GM12874 (cell line): ENCODE measurements around the gene TRAF7.

Source experiments
- CTCF ChIP-seq: IDR thresholded peaks from 2 replicates; pipeline ENCODE4 v1.5.1; 2011; ENCODE audit warnings: low read depth, mild to moderate bottlenecking, control low read depth, low read length, moderate library complexity; ENCODE audit not compliant: insufficient read depth

Gene TRAF7

GRCh38 chr16:2208308-2208707 is 52.7 kb downstream of the TRAF7 start:
- no peak for TF ChIP-seq CTCF

DNA sequence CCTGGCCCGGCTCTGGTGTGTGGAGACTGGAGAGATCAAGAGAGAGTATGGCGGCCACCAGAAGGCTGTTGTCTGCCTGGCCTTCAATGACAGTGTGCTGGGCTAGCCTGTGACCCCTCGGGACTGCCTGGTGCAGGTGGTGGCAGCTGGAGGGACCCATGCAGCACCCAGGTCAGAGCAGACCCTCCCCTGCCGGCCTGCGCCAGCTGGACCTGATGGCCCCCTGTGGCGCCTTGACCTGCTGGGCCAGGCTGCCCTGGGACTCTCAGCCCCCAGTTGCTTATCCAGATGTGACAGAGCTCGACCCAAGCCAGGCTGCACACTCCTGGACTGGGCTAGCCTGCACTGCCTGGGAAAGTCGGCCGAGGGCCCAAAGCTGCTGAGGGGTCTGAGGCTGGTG is 53.2 kb downstream of the TRAF7 start:
- no peak for TF ChIP-seq CTCF

DNA sequence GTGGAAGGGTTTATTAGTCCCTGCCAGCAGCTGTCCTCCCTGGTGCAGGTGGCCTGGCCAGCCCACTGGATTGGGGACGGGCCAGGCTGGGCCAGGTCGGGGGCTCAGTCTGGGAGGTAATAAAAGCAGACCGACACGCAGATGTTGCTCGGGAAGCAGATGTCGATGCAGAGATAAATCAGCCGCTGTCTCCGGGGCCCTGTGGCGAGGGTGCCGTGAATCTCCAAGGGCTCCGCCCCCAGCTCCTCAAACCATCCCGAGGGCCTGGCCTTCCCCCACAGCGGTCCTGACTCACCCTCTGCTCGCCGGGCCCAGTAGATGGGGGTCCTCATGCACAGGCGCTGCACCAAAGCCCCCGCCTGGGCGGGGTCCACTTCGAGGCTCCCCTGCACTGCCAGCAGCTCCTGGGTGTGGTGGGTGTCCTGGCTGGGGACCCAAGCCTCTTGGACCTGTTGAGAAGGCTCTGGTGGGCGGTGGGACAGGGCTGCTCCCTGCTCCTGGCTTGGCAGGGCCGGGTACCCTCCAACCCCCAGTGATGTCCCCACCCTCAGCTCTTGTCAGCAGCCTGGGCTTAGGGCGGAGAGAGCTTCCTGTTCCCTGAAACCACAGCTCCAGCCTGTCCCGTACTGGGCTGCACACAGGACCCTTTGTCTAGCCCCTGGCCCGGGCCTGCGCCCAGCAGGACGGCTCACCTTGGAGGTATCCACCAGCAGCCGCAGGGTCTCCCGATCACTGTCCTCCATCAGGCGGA is 53.9 kb downstream of the TRAF7 start:
- no peak for TF ChIP-seq CTCF

GRCh38 chr16:2210009-2210332 is 54.4 kb downstream of the TRAF7 start:
- no peak for TF ChIP-seq CTCF

GRCh38 chr16:2210386-2211365 is 55.1 kb downstream of the TRAF7 start, which contains the start of gene BRICD5:
Gene BRICD5 (minus strand): TSS chr16:2210863. CDS start chr16:2210833, 30 bp downstream.
- TF ChIP-seq CTCF: no peak

- no peak for TF ChIP-seq CTCF
These were observed 56.4 kb downstream of the TRAF7 start for GRCh38 chr16:2211923-2212347.

DNA sequence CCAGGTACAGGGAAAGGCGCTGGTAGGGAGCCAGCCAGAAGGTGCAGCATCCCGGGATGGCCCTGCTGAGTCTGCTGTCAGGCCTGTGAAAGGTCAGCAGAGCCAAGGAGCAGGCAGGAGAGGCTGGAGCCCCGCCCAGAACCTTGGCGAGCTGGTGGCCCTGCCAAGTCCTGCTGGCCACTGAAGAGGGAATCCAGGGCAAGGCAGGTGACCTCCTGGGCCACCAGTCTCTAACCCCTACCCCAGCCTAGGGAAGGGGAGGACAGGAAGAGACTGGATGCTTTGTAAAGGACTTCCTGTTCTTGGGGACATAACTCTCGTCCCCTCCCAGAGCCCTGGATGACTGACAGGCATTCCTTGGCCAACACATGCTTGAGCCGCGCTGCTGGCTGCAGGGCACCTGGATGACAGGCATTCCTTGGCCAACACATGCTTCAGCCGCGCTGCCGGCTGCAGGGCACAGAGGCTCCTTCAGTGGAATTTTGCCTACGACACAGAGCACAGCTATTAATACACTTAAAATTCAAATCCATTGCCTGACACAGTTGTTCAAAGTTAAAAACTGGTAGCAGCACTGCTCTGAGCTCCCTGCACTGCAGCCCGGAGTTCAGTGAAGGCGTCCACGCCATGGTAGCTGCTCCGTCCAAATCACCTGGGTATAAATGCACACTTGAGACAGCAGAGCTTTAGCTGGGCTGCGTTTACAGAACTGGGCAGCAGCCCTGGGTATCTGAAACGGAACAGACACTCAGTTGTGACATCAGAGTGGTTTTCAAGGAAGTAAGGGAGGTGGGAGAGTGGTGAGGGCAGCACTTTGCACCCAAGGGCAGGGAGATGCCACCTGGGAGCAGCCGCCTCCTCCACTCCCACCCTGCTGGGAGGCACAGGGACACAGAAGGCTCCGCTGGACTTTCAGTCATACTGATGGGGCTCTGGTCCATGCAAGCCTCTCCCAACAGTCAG is 57.1 kb downstream of the TRAF7 start:
- no peak for TF ChIP-seq CTCF
